ENCODE results near the gene CCNO. TPM values are rescaled to one million over a fixed set of nuclear protein-coding genes. Genes with fewer than 3 reads are reported as not detected.

CCNO gene
- polyA plus RNA-seq, 4 donors, result 0.49 TPM; not detected in 3

DNA sequence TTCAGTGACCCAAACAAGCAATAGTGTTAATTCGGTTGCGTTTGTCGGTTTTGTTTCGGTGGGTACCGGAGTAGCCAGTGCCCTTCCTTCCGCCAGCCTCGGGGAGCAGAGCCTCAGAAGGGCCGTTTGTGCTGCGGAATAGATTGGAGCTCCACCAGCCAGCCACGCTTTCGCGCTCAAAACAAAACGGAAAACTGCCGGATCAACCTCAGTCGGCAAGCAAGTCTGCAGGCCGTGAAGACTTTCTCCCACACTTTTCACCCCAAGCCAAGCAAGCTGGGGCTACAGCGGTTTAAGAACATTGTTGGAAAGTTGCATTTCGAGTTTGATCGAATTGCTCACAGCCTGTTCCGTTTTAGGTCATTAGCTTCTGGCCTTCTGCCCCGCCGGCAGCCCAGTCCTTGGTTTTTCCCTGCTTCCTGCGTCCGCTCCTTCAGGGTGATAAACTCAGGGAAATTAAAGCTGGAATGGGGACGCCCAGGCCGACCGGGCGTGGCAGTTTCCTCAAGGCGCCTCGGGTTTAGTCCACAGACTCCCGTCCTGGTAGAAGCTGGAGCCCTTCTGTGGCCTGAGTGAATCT lies 803 bp upstream of the CCNO start:
- H3K4me3 ChIP-seq (ENCODE audit: low read depth in 1 of 3, low read length in 3 of 3), result peak overlapping the region in 2 of 3 donors; percentile 35 to 47
- H3K9me3 ChIP-seq (ENCODE audit: control insufficient read depth in 2 of 2, insufficient read depth in 1 of 2, low read depth in 1 of 2, low read length in 1 of 2), result no peaks in the 10 kb centered on the region
- peaks cover 9 to 84% (median 42%) of the 10 kb centered on the region in 3 donors for H3K27me3 ChIP-seq (ENCODE audit: control insufficient read depth in 3 of 3, insufficient read depth in 3 of 3, low read length in 3 of 3)
- peaks cover 0 to 34% (median 3%) of the 10 kb centered on the region in 3 donors for H3K4me1 ChIP-seq (ENCODE audit: control insufficient read depth in 3 of 3, insufficient read depth in 2 of 3, low read depth in 1 of 3, low read length in 2 of 3)
- no peak overlapping the region for H3K27ac ChIP-seq (ENCODE audit: low read depth in 1 of 3, low read length in 2 of 3)
- WGBS, 3 donors, result 7 to 11% (median 10%) methylated on average over 31 of the region's 31 CpGs
- DNase-seq (peak; percentile 67), FAIRE-seq (no peak)
- no peaks in the 10 kb centered on the region for H3K36me3 ChIP-seq (ENCODE audit: control insufficient read depth in 3 of 3, insufficient read depth in 2 of 3, low read depth in 1 of 3, low read length in 3 of 3)

DNA sequence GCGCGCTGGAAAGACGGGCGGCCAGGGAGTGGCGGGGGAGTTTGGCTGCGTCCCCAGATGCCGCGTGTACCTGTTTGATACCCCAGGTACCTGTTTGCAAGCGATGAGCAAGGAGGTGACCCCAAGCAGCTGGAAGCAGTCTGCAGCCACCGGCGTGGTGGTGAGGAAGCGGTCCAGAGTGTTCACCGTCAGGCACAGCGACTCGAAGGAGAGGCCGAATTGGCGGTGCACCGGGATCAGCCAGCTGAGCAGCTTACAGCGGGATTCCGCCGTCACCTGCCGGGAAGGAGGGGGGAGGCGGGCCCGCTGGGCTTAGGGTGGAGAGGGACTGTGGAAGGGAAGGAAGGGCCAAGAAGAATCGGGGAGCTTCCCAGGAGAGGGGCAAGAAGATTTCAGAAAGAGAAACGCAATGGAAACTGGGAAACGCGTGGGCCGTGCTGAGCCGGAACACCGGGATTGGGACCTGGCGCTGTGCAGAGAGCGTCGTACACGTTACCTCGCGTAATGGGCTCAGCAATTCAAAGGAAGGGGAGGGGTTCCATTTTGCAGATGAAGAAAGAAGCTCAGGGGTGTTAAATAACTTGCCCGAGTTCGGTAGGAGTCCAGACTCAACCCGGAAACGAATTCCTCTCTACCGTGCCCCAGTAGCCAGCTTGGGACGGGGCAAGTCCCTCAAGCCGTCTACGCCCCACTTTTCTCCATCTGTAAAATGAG lies 980 bp downstream of the CCNO start:
- H3K27me3 ChIP-seq (ENCODE audit: control insufficient read depth in 3 of 3, insufficient read depth in 3 of 3, low read length in 3 of 3), result peaks cover 12 to 94% (median 54%) of the 10 kb centered on the region in 3 donors
- H3K27ac ChIP-seq (ENCODE audit: low read depth in 1 of 3, low read length in 2 of 3), result no peak overlapping the region
- peak overlapping the region; percentile 36 to 57 (median 47) for H3K4me3 ChIP-seq (ENCODE audit: low read depth in 1 of 3, low read length in 3 of 3)

DNA sequence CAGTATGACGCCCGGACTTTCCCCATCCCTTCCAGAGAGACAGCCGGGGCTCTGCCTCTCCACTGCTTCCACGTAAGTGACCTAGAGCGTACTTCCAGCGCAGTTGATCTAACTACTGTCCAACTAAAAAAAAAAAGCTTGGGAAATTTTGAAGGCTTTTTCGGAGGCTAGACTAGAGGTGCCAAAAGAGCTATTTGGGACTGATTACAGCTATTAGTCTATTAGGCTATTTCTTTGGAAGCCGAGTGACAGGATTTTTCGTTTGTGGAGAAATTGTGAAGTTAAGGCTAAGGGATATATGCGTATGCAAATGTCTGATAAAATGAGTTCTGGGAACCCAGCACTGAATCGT lies 1.5 kb downstream of the CCNO start:
- H3K9me3 ChIP-seq (ENCODE audit: control insufficient read depth in 2 of 2, insufficient read depth in 1 of 2, low read depth in 1 of 2, low read length in 1 of 2), result no peaks in the 10 kb centered on the region
- peaks cover 15 to 95% (median 54%) of the 10 kb centered on the region in 3 donors for H3K27me3 ChIP-seq (ENCODE audit: control insufficient read depth in 3 of 3, insufficient read depth in 3 of 3, low read length in 3 of 3)
- no peak for DNase-seq
- 2 to 5% (median 5%) methylated on average over 11 of the region's 11 CpGs for WGBS, 3 donors
- peaks cover 3 to 37% (median 3%) of the 10 kb centered on the region in 3 donors for H3K4me1 ChIP-seq (ENCODE audit: control insufficient read depth in 3 of 3, insufficient read depth in 2 of 3, low read depth in 1 of 3, low read length in 2 of 3)
- H3K36me3 ChIP-seq (ENCODE audit: control insufficient read depth in 3 of 3, insufficient read depth in 2 of 3, low read depth in 1 of 3, low read length in 3 of 3), result no peaks in the 10 kb centered on the region
- FAIRE-seq, result no peak
- H3K27ac ChIP-seq (ENCODE audit: low read depth in 1 of 3, low read length in 2 of 3), result no peak overlapping the region
- peak overlapping the region in 2 of 3 donors; percentile 36 to 47 for H3K4me3 ChIP-seq (ENCODE audit: low read depth in 1 of 3, low read length in 3 of 3)

More for the DNA sequence above, 980 bp downstream of the CCNO start:
- peaks cover 0 to 37% (median 3%) of the 10 kb centered on the region in 3 donors for H3K4me1 ChIP-seq (ENCODE audit: control insufficient read depth in 3 of 3, insufficient read depth in 2 of 3, low read depth in 1 of 3, low read length in 2 of 3)
- no peak for FAIRE-seq
- peak in 1 of 2 donors; percentile 60 for DNase-seq
- H3K9me3 ChIP-seq (ENCODE audit: control insufficient read depth in 2 of 2, insufficient read depth in 1 of 2, low read depth in 1 of 2, low read length in 1 of 2), result no peaks in the 10 kb centered on the region
- H3K36me3 ChIP-seq (ENCODE audit: control insufficient read depth in 3 of 3, insufficient read depth in 2 of 3, low read depth in 1 of 3, low read length in 3 of 3), result no peaks in the 10 kb centered on the region
- 1 to 2% (median 1%) methylated on average over 43 to 45 of the region's 45 CpGs for WGBS, 3 donors

DNA sequence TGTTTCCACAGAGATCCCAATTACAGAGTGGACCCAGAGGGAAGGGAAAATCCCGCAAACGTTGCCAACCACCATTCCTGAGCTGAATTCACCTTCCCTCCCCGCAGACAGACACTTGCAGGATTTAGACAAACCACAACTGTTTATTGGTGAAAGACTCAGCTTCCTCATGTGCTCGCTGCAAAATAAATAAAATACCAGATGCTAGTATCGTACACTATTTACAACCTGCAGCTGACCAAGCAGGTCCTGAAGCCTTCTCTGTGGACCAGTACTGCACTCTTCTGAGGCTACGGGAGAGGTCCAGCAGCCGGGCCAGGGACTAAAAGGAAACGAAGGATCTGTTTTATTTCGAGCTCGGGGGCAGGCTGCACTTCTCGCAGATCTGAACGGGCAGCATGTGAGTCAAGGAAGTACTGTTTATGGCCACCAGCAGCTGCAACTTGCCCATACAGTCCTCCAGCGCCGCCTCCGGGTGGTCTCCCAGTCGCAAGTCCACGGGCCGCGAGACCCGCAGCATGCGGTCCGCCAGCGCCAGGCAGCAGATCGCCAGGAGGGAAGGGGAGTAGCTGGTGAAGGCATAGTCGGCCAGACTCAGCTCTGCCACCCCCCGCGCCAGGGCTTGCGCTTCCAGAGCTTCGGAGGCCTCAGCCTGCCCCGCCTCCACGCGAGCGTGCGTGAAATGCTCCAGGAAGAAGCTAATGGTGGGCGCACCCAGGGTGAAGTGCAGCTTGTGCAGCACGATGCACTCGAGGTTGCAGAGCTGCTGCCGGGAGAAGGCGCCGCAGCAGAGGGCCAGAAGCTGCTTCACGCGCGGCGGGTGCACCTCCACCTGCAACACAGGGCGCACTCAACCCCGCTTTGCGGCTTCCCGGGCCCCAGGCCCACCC lies 2.1 kb downstream of the CCNO start:
- Histone ChIP-seq H3K27ac (ENCODE audit: low read depth in 1 of 3, low read length in 2 of 3) (no peak overlapping the region), H3K4me3 (ENCODE audit: low read depth in 1 of 3, low read length in 3 of 3) (peak overlapping the region in 2 of 3 donors; percentile 4 to 47), H3K27me3 (ENCODE audit: control insufficient read depth in 3 of 3, insufficient read depth in 3 of 3, low read length in 3 of 3) (peaks cover 18 to 95% (median 58%) of the 10 kb centered on the region in 3 donors), H3K36me3 (ENCODE audit: control insufficient read depth in 3 of 3, insufficient read depth in 2 of 3, low read depth in 1 of 3, low read length in 3 of 3) (no peaks in the 10 kb centered on the region), H3K4me1 (ENCODE audit: control insufficient read depth in 3 of 3, insufficient read depth in 2 of 3, low read depth in 1 of 3, low read length in 2 of 3) (peaks cover 3 to 40% (median 3%) of the 10 kb centered on the region in 3 donors), H3K9me3 (ENCODE audit: control insufficient read depth in 2 of 2, insufficient read depth in 1 of 2, low read depth in 1 of 2, low read length in 1 of 2) (no peaks in the 10 kb centered on the region)
- no peak for FAIRE-seq
- peak in 1 of 2 donors; percentile 68 for DNase-seq
- 2% methylated on average over 39 to 48 of the region's 48 CpGs for WGBS, 3 donors

DNA sequence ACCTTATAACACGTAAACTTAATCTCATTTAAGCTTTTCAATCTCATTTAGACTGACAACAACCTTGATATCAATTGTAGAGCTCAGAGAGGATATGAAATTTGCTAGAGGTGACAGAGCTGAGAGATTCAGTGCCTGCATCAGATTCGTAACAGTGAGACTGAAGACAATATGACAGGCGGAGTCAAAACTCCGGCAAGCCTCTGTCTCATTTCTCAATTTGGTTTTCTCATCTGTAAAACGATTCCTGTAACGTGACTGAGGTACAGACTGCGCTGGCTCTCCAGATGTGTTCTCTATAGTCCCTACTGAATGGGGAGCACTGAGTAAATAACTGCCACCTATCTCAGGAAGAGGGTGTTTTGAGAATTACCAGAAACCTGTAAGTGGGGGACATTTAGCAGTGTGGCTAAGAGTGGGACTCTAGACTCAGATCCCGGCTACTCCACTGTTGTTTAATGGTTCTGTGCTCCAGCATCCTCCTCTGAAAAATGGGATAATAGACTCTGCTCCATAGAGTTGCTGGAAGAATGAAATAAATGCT lies 3.2 kb downstream of the CCNO start:
- FAIRE-seq (no peak), DNase-seq (no peak)
- Histone ChIP-seq H3K27ac (ENCODE audit: low read depth in 1 of 3, low read length in 2 of 3) (no peak overlapping the region), H3K4me1 (ENCODE audit: control insufficient read depth in 3 of 3, insufficient read depth in 2 of 3, low read depth in 1 of 3, low read length in 2 of 3) (peaks cover 3 to 40% (median 3%) of the 10 kb centered on the region in 3 donors), H3K9me3 (ENCODE audit: control insufficient read depth in 2 of 2, insufficient read depth in 1 of 2, low read depth in 1 of 2, low read length in 1 of 2) (no peaks in the 10 kb centered on the region), H3K27me3 (ENCODE audit: control insufficient read depth in 3 of 3, insufficient read depth in 3 of 3, low read length in 3 of 3) (peaks cover 18 to 100% (median 68%) of the 10 kb centered on the region in 3 donors), H3K36me3 (ENCODE audit: control insufficient read depth in 3 of 3, insufficient read depth in 2 of 3, low read depth in 1 of 3, low read length in 3 of 3) (no peaks in the 10 kb centered on the region), H3K4me3 (ENCODE audit: low read depth in 1 of 3, low read length in 3 of 3) (no peak overlapping the region)
- 31 to 39% (median 32%) methylated on average over 8 of the region's 8 CpGs for WGBS, 3 donors

DNA sequence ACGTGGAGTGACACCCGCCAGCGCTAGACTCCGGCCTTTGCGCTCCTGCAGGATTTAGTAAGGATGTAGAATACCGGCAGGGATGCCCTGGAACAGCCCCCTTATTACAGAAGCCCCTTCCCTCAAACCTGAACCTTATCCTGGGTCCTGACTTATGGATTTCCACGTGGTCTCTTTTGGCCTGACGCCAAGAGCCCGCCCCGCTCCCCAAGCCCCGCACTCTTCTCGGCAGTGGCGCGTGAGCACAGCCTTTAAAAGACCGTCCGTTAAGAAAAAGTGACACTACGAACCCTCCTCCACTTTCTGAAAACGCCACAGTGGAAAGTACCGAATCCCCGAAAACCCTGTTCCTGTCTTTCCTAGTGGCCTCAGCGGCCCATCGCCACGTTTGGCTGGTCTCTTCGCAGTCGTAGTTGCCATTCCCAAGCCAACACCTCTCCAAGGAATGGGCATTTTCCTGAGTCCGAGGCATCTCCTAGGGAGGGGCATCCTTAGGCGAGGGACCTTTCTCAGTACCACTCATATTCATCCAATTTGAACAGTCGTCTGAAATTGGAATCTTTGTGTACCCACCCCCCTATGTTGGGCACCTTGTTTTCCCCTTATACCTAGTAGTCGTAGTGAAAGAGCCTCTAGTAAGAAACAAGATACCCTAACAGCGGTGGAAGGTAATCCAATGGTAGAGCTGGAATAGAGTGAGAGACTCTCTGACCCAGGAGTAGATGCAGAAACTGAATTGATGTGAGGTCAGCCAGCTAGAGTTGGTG lies 5.6 kb downstream of the CCNO start:
- H3K4me1 ChIP-seq (ENCODE audit: control insufficient read depth in 3 of 3, insufficient read depth in 2 of 3, low read depth in 1 of 3, low read length in 2 of 3), result peaks cover 3 to 29% (median 3%) of the 10 kb centered on the region in 3 donors
- H3K4me3 ChIP-seq (ENCODE audit: low read depth in 1 of 3, low read length in 3 of 3), result peak overlapping the region in 2 of 3 donors; percentile 11 to 53
- no peak overlapping the region for H3K27ac ChIP-seq (ENCODE audit: low read depth in 1 of 3, low read length in 2 of 3)
- no peak for DNase-seq
- WGBS, 3 donors, result 5 to 8% (median 8%) methylated on average over 30 of the region's 30 CpGs
- no peaks in the 10 kb centered on the region for H3K36me3 ChIP-seq (ENCODE audit: control insufficient read depth in 3 of 3, insufficient read depth in 2 of 3, low read depth in 1 of 3, low read length in 3 of 3)
- H3K9me3 ChIP-seq (ENCODE audit: control insufficient read depth in 2 of 2, insufficient read depth in 1 of 2, low read depth in 1 of 2, low read length in 1 of 2), result no peaks in the 10 kb centered on the region
- H3K27me3 ChIP-seq (ENCODE audit: control insufficient read depth in 3 of 3, insufficient read depth in 3 of 3, low read length in 3 of 3), result peaks cover 23 to 100% (median 75%) of the 10 kb centered on the region in 3 donors
- FAIRE-seq, result no peak

DNA sequence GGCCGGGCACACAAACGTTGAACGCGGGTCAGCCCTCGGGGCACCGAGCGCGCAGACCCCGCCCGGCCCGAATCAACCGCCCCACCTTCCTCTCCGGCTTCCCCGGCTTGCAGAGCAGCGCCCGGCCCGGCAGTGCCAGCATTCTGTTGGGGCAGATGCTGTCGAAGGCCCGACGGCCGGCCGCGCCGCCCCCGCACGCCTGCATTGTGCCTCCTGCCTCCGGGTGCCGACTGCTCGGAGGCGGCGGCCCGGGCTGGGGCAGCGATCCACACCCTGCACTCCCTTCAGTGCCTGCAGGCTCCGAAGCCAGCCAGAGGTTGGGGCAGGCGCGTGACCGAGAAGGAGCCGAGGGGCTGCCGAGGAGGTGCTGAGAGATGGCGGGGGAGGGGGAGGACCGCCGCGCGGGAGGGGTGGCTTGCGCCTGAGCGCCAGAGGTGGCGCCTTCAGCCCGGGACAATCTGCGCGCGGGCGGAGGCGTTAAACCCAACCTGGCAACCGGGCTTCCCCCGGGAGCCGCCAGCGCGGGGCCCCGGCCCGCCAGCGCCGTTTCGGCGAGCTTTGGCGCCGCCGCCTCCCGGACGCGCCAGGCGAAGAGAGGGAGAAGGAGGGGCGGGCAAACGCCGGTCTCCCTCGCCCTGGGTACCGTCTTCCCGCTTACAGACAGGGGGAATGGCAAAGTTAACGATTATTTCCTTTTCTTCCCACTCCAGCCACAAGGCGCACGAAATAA lies 6.3 kb downstream of the CCNO start, which contains the start of gene MCIDAS:
TSS of gene MCIDAS (minus strand) at position 382 of the 730 bp plus-strand sequence. CDS start at position 205, 177 bp downstream.
- no peaks in the 10 kb centered on the region for H3K9me3 ChIP-seq (ENCODE audit: control insufficient read depth in 2 of 2, insufficient read depth in 1 of 2, low read depth in 1 of 2, low read length in 1 of 2)
- H3K4me3 ChIP-seq (ENCODE audit: low read depth in 1 of 3, low read length in 3 of 3), result peak within 1 kb of the TSS in 2 of 3 donors; percentile 11 to 53
- H3K27me3 ChIP-seq (ENCODE audit: control insufficient read depth in 3 of 3, insufficient read depth in 3 of 3, low read length in 3 of 3), result peaks cover 18 to 100% (median 75%) of the 10 kb centered on the region in 3 donors
- FAIRE-seq, result no peak
- WGBS, 3 donors, result 0 to 1% (median 0%) methylated on average over 54 to 80 of the region's 80 CpGs
- peak in 1 of 2 donors; percentile 63 for DNase-seq
- H3K4me1 ChIP-seq (ENCODE audit: control insufficient read depth in 3 of 3, insufficient read depth in 2 of 3, low read depth in 1 of 3, low read length in 2 of 3), result peaks cover under 1 to 23% (median 3%) of the 10 kb centered on the region in 3 donors
- no peaks in the 10 kb centered on the region for H3K36me3 ChIP-seq (ENCODE audit: control insufficient read depth in 3 of 3, insufficient read depth in 2 of 3, low read depth in 1 of 3, low read length in 3 of 3)
- H3K27ac ChIP-seq (ENCODE audit: low read depth in 1 of 3, low read length in 2 of 3), result no peak within 1 kb of the TSS
